Measurements from ENCODE around the gene TNFRSF4.
A peak's percentile ranks its signal among the peaks of the same experiment; 100 is the strongest.

The TNFRSF4 gene

DNA sequence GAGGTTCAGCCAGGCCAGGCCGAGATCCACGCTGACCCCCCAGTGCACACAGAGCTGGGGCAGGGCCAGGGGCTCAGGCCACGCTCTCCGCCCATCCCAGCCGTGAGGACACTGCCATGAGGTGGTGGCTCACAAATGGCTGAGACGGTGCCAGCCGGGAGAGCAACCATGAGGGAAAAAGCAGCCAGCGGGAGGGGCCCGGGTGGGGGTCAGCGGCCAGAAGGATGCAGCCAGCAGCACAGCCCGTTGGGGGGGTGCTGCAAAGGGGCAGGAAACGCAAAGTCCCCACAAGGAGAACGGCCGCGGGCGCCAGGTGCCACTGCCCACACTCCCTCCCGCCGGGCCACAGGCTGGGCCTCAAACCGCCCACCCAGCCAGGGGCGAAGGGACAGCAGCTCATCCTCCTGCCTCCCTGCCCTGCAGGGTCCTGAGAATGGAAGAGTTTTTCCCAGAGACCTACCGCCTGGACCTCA lies 32.0 kb downstream of the TNFRSF4 start:
- DNase-seq, result peak; percentile 15

DNA sequence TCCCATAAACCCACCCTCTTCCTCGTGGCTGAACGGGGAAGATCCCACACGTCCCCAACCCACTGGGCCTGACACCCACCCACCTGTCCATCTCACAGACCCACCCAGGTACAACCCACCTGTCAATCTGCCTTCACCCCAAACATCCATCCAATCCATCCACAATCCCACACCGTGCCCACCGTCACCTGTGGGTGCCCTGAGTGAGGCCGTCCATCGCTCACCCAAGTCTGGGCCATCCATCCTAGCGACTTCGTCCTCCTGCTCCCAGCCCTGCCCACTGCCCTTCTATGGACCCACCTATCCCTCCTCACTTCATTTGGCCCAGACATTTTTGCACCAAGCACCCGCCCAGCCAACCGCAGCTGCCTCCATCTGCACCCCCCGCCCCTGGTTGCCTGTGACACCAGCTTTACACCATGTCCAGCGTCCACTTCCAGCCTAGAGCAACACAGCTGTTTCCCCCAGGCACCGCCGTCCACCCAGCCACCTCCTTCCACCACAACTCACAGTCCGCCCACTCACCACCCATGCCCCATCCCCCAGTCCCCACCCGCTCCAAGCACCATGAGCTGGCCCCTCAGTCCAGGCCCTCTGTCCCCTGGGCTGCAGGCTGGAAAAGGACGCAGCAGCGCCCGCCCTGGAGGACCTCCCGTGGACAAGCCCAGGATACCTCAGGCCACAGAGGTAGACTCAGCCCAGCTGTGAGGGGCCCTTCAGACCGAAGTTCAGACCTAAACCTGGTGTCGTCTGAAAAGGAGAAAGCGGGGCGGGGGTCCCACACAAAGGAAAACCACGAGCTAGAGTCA lies 32.6 kb downstream of the TNFRSF4 start:
- DNase-seq, result peak; percentile 4

DNA sequence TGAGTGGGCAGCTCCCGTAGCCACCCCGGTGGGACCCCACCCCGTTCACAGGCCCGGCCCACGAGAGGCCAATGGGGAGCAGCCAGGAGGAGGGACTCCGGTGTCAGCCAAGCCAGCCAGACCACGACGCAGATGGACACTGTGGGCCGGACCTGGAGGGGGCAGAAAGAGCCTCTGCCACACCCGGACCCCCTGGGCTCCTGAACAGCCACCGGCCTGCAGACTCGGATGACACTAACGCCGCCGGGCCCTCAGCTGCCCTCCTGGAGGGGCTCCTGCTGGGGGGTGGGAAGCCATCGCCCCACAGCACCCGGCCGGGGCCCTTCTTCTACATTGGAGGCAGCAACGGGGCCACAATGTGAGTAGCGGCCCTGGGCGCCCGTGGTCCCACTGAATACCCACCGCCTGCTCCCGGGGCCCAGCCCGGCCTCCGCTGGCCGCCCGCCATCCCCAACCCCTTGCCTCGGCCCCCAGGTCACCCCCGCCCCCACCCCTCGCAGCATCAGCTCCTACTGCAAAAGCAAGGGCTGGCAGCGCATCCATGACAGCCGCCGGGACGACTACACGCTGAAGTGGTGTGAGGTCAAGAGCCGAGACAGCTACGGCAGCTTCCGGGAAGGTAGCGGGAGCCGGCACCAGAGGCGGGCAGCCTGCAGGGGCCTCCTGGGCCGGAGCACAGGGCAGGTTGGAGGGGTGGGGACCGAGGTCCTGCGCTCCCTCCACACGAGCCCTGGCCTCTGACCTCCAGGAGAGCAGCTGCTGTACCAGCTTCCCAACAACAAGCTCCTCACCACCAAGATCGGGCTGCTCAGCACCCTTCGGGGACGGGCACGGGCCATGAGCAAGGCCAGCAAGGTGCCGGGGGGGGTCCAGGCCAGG lies 33.7 kb downstream of the TNFRSF4 start:
- peak; percentile 6 for DNase-seq

DNA sequence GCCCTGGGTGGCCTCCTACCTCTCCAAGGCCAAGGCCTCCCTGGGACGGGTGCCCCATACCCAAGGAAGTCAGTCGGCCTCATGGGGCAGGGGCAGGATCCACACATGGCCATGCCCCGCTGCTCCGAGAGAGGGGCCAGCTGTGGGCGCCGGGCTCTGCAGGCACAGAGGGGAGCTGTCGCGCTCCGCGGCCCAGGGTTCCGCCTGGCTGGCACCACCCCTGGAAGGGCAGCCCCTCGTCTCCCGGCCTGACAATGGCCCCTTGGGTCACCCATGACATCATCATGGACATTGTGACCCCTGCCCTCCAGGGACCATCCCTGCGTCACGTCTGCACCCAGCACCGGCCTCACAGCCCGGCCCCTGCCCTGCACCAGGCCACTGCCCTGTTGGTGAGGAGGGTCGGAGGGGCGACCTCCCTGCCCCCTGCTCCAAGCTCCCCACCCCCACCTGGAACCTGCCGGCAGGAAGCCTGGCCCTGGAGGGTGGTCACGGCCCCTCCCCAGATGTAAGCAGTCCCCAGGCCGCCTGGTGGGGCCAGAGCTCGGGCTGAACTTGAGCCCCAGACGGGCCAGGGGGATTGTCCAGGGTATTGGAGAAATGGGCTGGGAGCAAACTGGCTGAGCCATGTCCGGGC lies 34.5 kb downstream of the TNFRSF4 start:
- peak; percentile 35 for DNase-seq

DNA sequence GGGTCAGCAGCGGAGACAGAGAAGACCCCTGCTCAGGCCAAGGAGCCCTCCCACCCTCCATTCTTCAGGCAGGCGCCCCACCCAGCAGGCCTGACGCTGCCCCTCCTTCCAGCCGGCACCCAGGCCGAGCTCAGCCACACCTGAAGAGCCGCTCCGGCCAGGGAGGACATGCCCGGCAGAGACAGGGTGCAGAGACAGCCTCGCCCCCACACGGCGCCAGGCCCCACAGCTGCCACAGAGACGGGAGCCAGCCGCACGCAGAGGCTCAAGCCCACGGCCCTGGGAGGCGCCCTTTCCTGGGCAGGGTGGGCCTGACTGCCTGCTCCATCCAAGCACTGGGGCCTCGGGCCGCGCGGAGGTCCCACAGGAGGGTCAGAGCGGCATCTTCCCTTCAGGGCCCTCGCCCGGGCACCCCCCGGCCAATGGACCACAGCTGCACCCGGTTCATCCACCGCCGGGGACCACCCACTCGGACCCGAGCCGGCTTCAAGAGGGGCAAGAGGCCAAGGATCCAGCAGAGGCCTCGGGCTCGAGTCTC lies 35.1 kb downstream of the TNFRSF4 start:
- no peak for DNase-seq

DNA sequence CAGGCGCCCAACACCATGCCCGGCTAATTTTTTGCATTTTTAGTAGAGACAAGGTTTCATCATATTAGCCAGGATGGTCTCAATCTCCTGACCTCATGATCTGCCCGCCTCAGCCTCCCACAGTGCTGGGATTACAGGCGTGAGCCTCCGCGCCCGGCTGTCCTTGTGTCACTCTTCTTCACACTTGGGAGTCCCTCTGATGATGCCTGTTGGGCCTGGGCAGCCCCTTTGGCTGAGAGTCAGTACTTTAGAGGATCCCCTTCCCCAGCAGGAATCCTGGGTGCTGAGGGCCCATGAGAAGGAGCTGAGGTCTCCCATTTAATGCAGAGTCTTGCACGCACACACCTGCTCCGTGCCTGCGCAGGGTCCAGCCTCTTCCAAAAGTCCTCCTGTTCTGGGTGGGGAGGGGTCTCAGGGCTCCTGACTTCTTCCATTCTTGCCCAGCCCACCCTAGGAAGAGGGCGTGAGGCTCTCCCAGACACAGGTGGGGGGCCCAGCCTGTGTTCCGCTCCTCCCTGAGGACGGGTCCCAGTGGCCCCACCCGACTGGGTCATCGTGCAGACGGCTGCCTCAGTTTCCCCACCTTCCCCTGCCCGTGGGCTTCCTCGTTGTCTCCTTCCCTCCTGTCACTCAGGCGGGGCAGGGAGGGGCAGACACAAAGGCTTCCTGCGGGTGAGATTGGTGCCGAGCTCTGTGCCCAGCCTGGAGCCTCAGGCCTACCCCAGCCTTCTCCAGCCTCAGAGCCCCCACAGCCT lies 36.3 kb downstream of the TNFRSF4 start:
- DNase-seq, result no peak

DNA sequence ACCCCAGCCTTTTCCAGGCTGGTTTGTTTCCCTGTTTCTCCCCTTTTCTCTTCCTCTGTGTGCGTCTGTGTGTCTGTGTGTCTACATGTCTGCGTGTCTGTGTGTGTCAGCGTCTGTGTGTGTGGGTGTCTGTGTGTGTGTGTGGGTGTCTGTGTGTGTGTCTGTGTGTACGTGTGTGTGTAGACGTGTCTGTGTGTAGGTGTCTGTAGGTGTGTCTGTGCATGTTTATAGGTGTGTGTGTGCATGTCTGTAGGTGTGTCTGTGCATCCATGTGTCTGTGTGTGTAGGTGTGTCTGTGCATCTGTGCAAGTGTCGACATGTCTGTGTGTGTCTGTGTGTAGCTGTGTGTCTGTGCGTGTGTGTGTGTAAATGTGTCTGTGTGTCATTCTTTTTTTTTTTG lies 37.0 kb downstream of the TNFRSF4 start:
- peak; percentile 10 for DNase-seq

DNA sequence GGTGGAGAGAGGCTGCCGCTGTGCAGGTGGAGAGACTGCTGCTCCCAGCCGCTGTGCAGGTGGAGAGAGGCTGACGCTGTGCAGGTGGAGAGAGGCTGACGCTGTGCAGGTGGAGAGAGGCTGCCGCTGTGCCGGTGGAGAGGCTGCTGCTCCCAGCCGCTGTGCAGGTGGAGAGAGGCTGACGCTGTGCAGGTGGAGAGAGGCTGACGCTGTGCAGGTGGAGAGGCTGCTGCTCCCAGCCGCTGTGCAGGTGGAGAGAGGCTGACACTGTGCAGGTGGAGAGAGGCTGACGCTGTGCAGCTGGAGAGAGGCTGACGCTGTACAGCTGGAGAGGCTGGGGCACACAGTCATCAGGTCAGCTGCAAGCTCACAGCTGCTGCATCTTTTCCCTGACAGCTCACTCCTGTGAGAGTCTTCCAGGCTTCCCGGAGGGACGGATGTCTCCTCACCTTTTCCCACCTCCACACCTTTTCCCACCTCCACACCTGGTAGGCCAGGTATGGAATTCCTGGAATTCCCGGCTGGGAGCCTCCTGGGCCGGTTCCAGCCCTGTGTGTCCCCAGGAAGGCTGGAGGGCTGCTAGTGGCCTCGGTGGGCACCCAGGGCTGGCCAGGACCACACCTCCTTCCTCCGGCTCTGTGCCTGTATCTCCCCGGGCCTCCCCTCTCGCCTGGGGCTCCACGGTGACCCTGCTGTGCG lies 37.7 kb downstream of the TNFRSF4 start:
- DNase-seq, result peak; percentile 27

DNA sequence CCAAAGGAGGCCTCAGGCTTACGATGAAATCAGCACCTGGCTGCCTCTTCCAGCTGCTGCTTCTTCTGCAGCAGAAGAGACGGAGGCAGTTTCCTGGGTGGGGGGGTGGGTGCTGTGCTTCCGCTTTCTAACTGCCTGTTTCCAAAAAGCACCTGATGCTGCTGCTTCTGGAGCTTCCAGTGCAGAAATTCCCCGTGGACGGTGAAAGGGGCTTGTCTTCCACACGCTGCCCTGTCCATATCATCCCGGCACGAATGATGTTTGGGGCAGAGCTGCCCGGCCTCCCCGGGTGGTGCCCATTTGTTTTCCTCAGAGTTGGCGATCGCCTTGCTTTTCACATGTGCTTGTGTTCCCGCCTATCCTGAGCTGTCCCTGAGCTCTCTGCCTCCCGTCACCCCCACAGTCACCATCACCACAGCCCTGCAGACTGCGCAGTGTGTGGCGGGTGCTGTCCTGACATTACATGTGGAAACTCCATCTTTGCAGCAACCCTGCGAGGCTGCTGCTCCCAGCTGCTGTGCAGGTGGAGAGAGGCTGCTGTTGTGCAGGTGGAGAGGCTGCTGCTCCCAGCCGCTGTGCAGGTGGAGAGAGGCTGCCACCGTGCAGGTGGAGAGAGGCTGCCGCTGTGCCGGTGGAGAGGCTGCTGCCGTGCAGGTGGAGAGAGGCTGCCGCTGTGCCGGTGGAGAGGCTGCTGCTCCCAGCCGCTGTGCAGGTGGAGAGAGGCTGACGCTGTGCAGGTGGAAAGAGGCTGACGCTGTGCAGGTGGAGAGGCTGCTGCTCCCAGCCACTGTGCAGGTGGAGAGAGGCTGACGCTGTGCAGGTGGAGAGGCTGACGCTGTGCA lies 38.5 kb downstream of the TNFRSF4 start:
- no peak for DNase-seq

DNA sequence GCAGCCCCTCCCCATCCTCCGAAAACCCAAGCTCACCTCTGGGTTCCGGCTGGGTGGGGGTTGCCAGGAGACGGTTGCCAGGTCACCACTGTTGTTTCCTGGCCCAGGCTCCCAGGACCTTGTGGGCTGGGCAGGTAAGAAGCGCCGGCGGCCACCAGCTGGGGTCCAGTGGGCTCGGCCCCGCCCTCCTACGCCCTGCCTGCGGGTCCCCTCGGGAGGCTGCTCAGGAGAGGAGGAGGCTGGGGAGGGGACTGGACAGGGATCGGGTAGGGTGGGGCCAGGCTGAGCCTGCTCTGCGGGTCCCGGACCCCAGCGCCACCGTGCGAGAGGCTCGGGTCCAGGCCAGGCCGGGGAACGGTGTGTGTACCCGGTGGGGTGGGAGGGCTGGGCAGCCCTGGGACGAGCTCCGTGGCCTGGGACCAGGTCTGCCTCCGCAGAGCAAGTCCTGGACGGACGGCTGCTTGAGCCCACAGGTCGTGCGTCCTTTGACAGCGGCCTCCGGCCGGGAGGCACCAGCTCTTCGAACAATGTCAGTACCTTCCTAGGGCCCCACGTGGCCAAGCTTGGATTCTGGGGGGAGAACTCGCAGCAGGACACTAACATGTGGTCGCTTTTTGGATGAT lies 40.0 kb downstream of the TNFRSF4 start, which contains the start of gene TTLL10:
Gene TTLL10, plus strand, starts transcription at position 88 of the 623 bp plus-strand sequence. CDS start 5,336 bp downstream, outside the sequence.
- DNase-seq, result peak; percentile 63

DNA sequence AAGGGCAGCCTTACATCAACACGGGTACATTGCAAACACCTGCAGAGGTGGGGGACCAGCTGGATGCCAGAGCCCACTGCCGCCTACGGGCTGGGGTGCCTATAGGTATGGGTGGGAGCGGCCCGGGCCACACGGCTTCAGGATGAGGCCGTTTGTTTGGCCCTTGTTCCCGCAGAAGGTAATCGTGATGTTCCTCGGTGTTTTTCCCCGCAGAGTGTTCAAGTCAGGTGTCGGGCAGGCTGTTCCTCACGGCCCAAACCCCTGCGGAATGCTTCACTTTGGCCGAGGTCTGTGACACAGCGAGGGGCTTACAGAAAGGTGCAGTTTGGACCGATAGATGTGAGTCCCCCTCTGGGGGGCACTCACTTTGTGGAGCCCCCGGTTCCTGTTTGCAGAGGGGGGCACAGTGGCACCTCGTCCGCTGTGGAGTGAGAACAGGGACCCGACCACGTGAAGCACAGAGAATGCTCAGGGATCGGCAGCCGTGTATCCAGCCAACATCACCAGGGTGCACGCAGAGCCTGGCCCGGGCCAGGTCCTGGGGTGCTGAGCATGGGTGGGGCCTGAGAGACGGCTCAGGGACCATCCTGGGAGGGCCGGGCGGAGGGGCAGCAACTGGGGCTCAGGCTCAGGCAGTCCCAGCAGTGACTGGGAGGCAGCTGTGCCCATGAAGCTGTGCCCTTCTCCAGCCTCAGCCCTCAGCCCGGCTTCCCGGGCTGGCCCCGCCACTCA lies 40.7 kb downstream of the TNFRSF4 start:
- no peak for DNase-seq

DNA sequence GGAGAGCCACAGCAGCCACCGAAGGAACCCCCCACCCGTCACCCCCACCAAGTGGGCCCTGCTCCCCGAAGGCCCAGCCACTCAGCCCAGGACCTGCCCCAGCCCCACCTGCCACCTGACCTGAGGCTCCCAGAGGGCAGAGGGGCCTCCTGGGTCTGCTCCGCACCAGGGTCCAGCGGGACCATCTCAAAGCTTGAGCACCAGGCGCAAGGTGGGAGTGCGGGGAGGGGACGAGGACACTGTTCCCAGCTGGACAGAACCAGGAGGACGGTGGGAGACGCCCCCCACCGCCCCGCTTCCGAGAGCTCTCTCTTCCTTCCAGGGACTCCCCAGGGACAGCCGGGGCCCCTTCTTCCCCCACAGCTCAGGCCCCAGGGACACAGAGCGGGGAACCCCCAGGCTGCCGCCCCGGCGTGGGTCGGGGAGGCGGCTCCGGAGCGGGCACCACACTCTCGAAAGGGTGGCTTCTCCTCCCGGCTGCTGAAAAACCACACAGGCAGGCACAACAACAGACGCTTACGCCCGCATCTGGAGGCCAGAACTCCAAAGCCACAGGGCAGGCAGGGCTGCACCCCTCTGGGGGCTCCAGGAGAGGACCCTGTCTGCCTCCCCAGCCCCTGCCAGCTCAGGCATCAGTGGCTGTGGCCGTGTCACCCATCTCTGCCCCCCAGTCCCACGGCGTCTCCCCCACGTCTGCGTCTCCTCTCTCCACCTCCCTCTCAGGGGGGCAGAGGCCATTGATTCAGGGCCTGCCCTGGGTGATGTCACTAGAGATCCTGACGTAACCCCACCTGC lies 42.2 kb downstream of the TNFRSF4 start:
- no peak for DNase-seq

DNA sequence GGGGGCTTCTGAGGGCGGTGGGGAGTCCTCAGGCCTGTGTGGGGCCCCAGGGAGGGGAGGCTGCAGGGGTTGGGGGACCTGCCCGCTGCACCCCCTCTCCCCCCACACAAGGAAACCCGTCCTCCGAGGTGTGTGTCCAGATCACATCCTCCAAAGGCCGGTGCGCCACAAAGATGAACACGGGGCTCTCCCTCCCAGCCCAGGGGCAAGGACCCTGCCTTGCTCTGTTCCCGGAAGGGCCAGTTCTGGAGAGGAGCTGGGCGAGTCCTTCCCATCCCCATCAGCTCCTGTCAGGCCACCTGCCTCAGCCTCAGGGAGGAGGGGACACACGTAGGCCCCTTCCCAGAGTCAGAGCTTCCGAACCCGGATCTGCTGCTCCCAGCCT lies 42.8 kb downstream of the TNFRSF4 start:
- no peak for DNase-seq

DNA sequence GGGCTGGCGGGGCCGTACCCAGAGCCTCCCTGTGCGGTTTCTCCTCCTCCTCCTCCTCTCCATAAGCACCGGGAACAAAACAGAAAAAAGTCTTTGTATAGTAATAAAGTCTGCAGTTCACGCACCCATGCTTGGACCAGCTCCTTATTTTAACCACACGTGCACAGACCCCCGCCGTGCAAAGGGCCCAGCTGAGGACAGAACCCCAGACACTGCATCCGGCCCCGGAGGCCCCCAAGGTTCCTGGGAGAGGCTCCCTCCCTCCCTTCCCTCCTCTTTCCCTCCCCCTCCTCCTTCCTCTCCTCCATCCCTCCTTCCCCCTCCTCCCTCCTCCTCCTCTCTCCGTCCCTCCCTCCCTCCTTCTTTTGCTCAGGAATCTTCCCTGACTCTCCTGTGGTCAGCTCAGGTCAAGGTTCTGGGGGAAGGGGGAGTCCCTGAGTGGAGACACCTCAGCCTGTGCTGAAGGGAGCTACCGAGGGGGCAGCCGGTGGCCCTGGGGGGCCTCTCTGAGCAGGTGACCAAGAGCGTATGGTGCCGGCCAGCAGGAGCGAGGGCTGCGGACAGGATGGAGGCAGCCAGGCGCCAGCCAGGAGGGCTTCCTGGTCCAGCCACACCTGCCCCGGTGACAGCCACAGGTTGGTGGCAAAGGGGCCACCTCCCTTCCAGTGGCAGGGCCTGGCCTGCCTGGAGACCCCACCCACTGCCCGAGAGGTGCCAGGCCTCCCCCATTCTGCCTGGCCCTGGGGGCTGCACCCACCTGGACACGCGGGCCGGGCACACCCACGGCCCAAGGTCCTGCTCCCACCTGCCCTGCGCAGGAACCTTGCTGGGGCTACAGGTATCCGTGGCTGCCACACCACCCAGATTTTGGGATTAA lies 43.5 kb downstream of the TNFRSF4 start:
- no peak for DNase-seq

DNA sequence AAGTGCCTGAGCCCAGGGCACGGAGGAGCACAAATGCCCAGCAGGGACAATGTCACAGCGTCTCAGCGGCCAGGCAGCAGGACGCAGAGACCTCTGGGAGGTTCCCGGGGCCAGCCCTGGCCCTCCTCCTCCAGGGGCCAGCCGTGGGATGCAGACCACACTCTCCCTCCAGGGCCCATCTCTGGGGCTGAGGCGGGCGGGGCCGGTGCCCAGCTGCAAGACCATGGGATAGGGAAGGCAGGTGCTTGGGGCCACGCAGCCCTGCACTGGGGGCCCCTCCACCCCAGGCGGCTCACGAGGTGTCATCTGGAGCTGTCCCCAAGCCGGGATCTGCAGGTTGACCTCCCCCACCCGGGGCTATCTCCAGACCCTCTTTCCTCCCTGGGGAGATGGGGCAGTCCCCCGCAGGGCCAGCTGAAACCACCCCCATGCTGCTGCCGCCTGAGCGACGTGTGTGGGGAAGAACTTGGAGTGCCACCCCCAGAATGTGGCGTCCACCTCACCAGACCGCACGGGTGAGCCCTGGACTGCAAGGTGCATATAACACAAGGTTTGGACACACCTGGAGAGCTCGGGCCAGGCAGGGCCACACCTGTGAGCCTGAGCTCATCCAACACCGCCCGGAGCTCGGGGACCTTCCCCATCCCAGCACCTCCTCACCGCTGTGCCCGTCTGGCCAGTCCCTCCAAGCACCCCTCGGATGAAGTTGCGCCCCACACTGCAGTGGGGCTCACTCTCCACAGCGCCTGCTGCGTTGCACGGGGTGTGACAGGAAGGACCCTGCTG lies 44.3 kb downstream of the TNFRSF4 start:
- DNase-seq, result peak; percentile 29
